ENCODE measurements around the gene ABCC1.
"Not testable (repeated sequence)": the region's sequence is repeated elsewhere in the genome, so short reads cannot be mapped to it uniquely, and the experiment has no call there.

The ABCC1 gene

GRCh38 chr16:16086653-16087446, 137.4 kb downstream of the ABCC1 start:
- DNase-seq = no peak

- DNase-seq = no peak
These were observed 140.8 kb downstream of the ABCC1 start for GRCh38 chr16:16090238-16090637.

- no peak for DNase-seq
These were observed 143.7 kb downstream of the ABCC1 start for GRCh38 chr16:16092925-16093627.

GRCh38 chr16:16093628-16094332, 144.4 kb downstream of the ABCC1 start:
- DNase-seq = no peak

GRCh38 chr16:16095646-16096045, 146.2 kb downstream of the ABCC1 start:
- no peak for DNase-seq

- no peak for DNase-seq
These were observed 146.9 kb downstream of the ABCC1 start for GRCh38 chr16:16096121-16096857.

GRCh38 chr16:16096858-16097213, 147.4 kb downstream of the ABCC1 start:
- DNase-seq = no peak

GRCh38 chr16:16099320-16099719, 149.9 kb downstream of the ABCC1 start:
- DNase-seq = no peak

GRCh38 chr16:16100631-16101030, 151.2 kb downstream of the ABCC1 start:
- no peak for DNase-seq

GRCh38 chr16:16101585-16101984, 152.2 kb downstream of the ABCC1 start:
- DNase-seq = no peak

GRCh38 chr16:16102738-16103137, 153.3 kb downstream of the ABCC1 start:
- DNase-seq = no peak

- not testable (repeated sequence) for DNase-seq
These were observed 154.9 kb downstream of the ABCC1 start for GRCh38 chr16:16104132-16104803.

- DNase-seq = not testable (repeated sequence)
These were observed 155.4 kb downstream of the ABCC1 start for GRCh38 chr16:16104804-16105141.

GRCh38 chr16:16105646-16106045, 156.2 kb downstream of the ABCC1 start:
- DNase-seq = no peak

GRCh38 chr16:16106466-16106865, 157.1 kb downstream of the ABCC1 start:
- no peak for DNase-seq

- DNase-seq = no peak
These were observed 158.4 kb downstream of the ABCC1 start for GRCh38 chr16:16107839-16108238.

GRCh38 chr16:16108759-16109158, 159.3 kb downstream of the ABCC1 start:
- DNase-seq = no peak

- DNase-seq = no peak
These were observed 160.2 kb downstream of the ABCC1 start for GRCh38 chr16:16109453-16110110.

- no peak for DNase-seq
These were observed 160.7 kb downstream of the ABCC1 start for GRCh38 chr16:16110111-16110490.

GRCh38 chr16:16111639-16112038, 162.2 kb downstream of the ABCC1 start:
- DNase-seq = no peak

GRCh38 chr16:16112450-16113053, 163.1 kb downstream of the ABCC1 start:
- DNase-seq = no peak

GRCh38 chr16:16113076-16113475, 163.7 kb downstream of the ABCC1 start:
- no peak for DNase-seq

Measured in stimulated activated CD4-positive, alpha-beta T cell treated with anti-CD3 and anti-CD28 coated beads, Interleukin-4, amount 100 ng/mL, for 24 hours (primary cell).